ENCODE results near the gene AGBL4. TPM values are rescaled to one million over a fixed set of nuclear protein-coding genes. Genes with fewer than 3 reads are reported as not detected.

The AGBL4 gene
- total and polyA plus RNA-seq, 2 of the 13 experiments (the other 11 are each of a cell fraction or from before 2014, with no cell fraction given): not detected

GRCh38 chr1:48582408-48582807 is 1441.3 kb downstream of the AGBL4 start:
- 12% methylated on average over 3 of the region's 3 CpGs for WGBS (ENCODE audit: low lambda C conversion rate)
- FAIRE-seq: no peak
- no peak for ATAC-seq
- DNase-seq (ENCODE audit: low spot score): no peak
- intact Hi-C loops (cut with micrococcal nuclease; ENCODE audit: unreplicated experiment): no loop called here
- Histone ChIP-seq H3K9ac (ENCODE audit: insufficient read depth, low read depth, low read length) (no peak overlapping the region), H3K4me2 (ENCODE audit: low read depth, low read length) (no peak overlapping the region), H3K79me2 (ENCODE audit: insufficient read depth, low read length) (no peaks in the 10 kb centered on the region), H3K4me3 (replicated peaks in 1 of 3; ENCODE audit: insufficient read depth in 1 of 3, low read depth in 2 of 3, low read length in 3 of 3) (no peak overlapping the region), H2AFZ (ENCODE audit: low read length) (no peak overlapping the region), H3K27me3 (ENCODE audit: control insufficient read depth in 1 of 2, insufficient read depth in 2 of 2, low read length in 2 of 2) (no peaks in the 10 kb centered on the region), H3K27ac (ENCODE audit: extremely low read length, insufficient read depth, low read length) (no peak overlapping the region), H3K36me3 (replicated peaks in 1 of 2; ENCODE audit: control insufficient read depth in 1 of 2, insufficient read depth in 2 of 2, low read length in 2 of 2) (no peaks in the 10 kb centered on the region), H4K20me1 (ENCODE audit: insufficient read depth, low read length) (no peaks in the 10 kb centered on the region), H3K4me1 (ENCODE audit: insufficient read depth, low read length) (no peaks in the 10 kb centered on the region), H3K9me3 (ENCODE audit: low read length) (no peaks in the 10 kb centered on the region)
- no TSS peak for BruUV-seq (replicated peaks)
- ChIA-PET CTCF (ENCODE audit: low intra/inter-chr PET ratio, low total read pairs) (no interaction called here), POLR2A (no interaction called here)
- in situ Hi-C loops (cut with HindIII; ENCODE audit: extremely low pct_ligation_motif_present, low pct_unique_long_range_greater_than_20kb): no loop called here
- TF ChIP-seq ZNF343 (CRISPR knock-in tag; IDR thresholded peaks at IDR 0.05) (no peak), NKX3-1 (CRISPR knock-in tag; IDR thresholded peaks at IDR 0.05) (no peak), ZNF235 (CRISPR knock-in tag; IDR thresholded peaks at IDR 0.05; ENCODE audit: borderline replicate concordance) (no peak), ZNF282 (IDR thresholded peaks at IDR 0.05; ENCODE audit: partially characterized antibody) (no peak), SPEN (CRISPR knock-in tag; IDR thresholded peaks at IDR 0.05; ENCODE audit: low read depth) (no peak), SMARCE1 (IDR thresholded peaks at IDR 0.05; ENCODE audit: borderline replicate concordance) (no peak), MTERF4 (CRISPR knock-in tag; IDR thresholded peaks at IDR 0.05) (no peak), RFX3 (CRISPR knock-in tag; IDR thresholded peaks at IDR 0.05) (no peak), FOXA3 (CRISPR knock-in tag; IDR thresholded peaks at IDR 0.05) (no peak), ZNF143 (CRISPR knock-in tag; IDR thresholded peaks at IDR 0.05) (no peak), KLF11 (CRISPR knock-in tag; IDR thresholded peaks at IDR 0.05) (no peak), ZNF678 (CRISPR knock-in tag; IDR thresholded peaks at IDR 0.05) (no peak), ZBTB4 (CRISPR knock-in tag; IDR thresholded peaks at IDR 0.05; ENCODE audit: borderline replicate concordance) (no peak), FOXC1 (CRISPR knock-in tag; IDR thresholded peaks at IDR 0.05; ENCODE audit: borderline replicate concordance) (no peak), SAP130 (CRISPR knock-in tag; IDR thresholded peaks at IDR 0.05; ENCODE audit: low read depth) (no peak), GABPB1 (CRISPR knock-in tag; IDR thresholded peaks at IDR 0.05) (no peak), ETV5 (CRISPR knock-in tag; IDR thresholded peaks at IDR 0.05; ENCODE audit: borderline replicate concordance) (no peak)
- TF ChIP-seq, protein P1, sequence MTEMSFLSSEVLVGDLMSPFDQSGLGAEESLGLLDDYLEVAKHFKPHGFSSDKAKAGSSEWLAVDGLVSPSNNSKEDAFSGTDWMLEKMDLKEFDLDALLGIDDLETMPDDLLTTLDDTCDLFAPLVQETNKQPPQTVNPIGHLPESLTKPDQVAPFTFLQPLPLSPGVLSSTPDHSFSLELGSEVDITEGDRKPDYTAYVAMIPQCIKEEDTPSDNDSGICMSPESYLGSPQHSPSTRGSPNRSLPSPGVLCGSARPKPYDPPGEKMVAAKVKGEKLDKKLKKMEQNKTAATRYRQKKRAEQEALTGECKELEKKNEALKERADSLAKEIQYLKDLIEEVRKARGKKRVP (CRISPR knock-in tag; IDR thresholded peaks at IDR 0.05): no peak
